Cardiac muscle cell (in vitro differentiated cells and primary cell): Measurements from ENCODE around the gene CYP2C18. TPM values are rescaled to one million over a fixed set of nuclear protein-coding genes. Genes with fewer than 3 reads are reported as not detected.
"Not testable (repeated sequence)": the region's sequence is repeated elsewhere in the genome, so short reads cannot be mapped to it uniquely, and the experiment has no call there.

Experiments
- DNase-seq, 2 donors: peaks; one replicate each; pipeline versions ENCODE4 v3.0.0 to v3.0.0-alpha.2; 2010 to 2017; ENCODE audit warnings: low read depth in 1 of 2, low spot score in 1 of 2
- H3K27ac ChIP-seq: fragments of 200-600 bp; sonication (generic); 2 replicates; pipeline ENCODE4 v1.5.1; 2016
- H3K27me3 ChIP-seq: fragments of 200-600 bp; sonication (generic); 2 replicates; pipeline ENCODE4 v1.6.0; 2016; ENCODE audit warnings: control low read depth
- H3K36me3 ChIP-seq: fragments of 200-600 bp; sonication (generic); 2 replicates; pipeline ENCODE4 v1.5.1; 2016; ENCODE audit warnings: control low read depth
- H3K4me1 ChIP-seq: fragments of 200-600 bp; sonication (generic); 2 replicates; pipeline ENCODE4 v1.8.1; 2017; ENCODE audit warnings: low read depth, mild to moderate bottlenecking, mixed run types
- H3K4me3 ChIP-seq: fragments of 200-600 bp; sonication (generic); 2 replicates; pipeline ENCODE4 v1.5.1; 2016; ENCODE audit warnings: mild to moderate bottlenecking
- H3K9me3 ChIP-seq: fragments of 200-600 bp; sonication (generic); 2 replicates; pipeline ENCODE4 v1.5.1; 2017; ENCODE audit warnings: low read depth, mild to moderate bottlenecking, control low read depth
- polyA plus RNA-seq: library from polyadenylated mRNA; unstranded; fragments of >200 nt; fragmentation: Nextera tagmentation; extraction: Ambion mirVana; gene quantifications from 2 replicates; pipeline ENCODE4 v1.2.1, GENCODE V29; 2016
- total RNA-seq: library from RNA; depleted of rRNA; stranded (reverse); fragments of >200 nt; gene quantifications from 2 replicates; pipeline ENCODE4 v1.2.3, GENCODE V29; 2016
- TF ChIP-seq, protein P1 (sequence below): IDR thresholded peaks from 2 replicates; pipeline ENCODE4 v1.5.1; 2012; ENCODE audit warnings: low read depth, mild to moderate bottlenecking, low read length

CYP2C18 gene
- total and polyA plus RNA-seq, 2 experiments from 2014 or later = not detected

GRCh38 chr10:94677691-94678090 is 5.8 kb upstream of the CYP2C18 start:
- H3K27ac ChIP-seq = no peak overlapping the region
- H3K27me3 ChIP-seq = no peaks in the 10 kb centered on the region
- no peak overlapping the region for H3K4me3 ChIP-seq
- TF ChIP-seq, protein P1, sequence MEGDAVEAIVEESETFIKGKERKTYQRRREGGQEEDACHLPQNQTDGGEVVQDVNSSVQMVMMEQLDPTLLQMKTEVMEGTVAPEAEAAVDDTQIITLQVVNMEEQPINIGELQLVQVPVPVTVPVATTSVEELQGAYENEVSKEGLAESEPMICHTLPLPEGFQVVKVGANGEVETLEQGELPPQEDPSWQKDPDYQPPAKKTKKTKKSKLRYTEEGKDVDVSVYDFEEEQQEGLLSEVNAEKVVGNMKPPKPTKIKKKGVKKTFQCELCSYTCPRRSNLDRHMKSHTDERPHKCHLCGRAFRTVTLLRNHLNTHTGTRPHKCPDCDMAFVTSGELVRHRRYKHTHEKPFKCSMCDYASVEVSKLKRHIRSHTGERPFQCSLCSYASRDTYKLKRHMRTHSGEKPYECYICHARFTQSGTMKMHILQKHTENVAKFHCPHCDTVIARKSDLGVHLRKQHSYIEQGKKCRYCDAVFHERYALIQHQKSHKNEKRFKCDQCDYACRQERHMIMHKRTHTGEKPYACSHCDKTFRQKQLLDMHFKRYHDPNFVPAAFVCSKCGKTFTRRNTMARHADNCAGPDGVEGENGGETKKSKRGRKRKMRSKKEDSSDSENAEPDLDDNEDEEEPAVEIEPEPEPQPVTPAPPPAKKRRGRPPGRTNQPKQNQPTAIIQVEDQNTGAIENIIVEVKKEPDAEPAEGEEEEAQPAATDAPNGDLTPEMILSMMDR = no peak
- peak in 1 of 2 donors; percentile 10 for DNase-seq
- no peaks in the 10 kb centered on the region for H3K4me1 ChIP-seq
- no peaks in the 10 kb centered on the region for H3K36me3 ChIP-seq
- H3K9me3 ChIP-seq = no peaks in the 10 kb centered on the region

GRCh38 chr10:94678475-94678874 is 5.1 kb upstream of the CYP2C18 start:
- Histone ChIP-seq H3K27me3 (no peaks in the 10 kb centered on the region), H3K4me1 (no peaks in the 10 kb centered on the region), H3K4me3 (no peak overlapping the region), H3K27ac (no peak overlapping the region), H3K36me3 (no peaks in the 10 kb centered on the region), H3K9me3 (no peaks in the 10 kb centered on the region)
- TF ChIP-seq, protein P1 = no peak
- DNase-seq = no peak

DNA sequence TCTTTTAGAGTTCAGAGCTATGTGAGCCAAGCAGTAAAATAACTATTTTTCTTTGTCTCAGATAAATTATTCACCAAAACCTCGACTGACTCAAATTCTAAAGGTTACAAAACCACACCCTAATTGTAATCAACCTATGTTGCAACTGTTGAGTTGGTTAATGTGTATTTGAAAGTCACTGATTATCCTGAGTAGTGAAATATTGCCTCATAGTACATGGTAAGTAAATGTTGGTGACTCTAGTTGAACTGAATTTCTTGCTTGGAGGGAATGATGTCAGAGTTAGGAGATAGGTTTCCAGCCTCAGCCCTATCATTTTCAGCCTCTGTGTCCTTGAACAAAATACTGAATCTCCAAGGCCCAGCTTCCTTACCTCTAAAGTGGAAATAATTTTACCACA is 3.0 kb upstream of the CYP2C18 start:
- TF ChIP-seq, protein P1 = no peak
- H3K4me3 ChIP-seq = no peak overlapping the region
- H3K9me3 ChIP-seq = no peaks in the 10 kb centered on the region

DNA sequence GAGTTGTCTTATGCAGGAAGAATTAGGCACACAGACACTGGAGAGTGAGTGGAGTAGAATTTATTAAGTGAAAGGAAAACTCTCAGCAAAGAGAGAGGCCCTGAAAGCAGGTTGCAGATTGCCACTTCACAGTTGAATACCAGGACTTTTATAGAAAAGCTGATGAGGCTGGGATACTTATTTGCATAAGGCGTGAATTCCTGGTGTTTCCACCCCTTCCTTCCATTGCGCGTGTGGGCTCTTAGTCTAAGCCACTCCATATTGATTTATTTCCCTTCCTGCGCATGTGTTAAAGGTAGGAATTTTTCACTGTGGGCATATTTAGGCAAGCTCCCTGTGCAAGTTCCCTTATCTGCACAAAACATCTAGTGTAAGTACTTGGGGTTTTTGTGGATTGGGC is 893 bp upstream of the CYP2C18 start:
- not testable (repeated sequence) for H3K4me1 ChIP-seq, H3K9me3 ChIP-seq, DNase-seq, H3K36me3 ChIP-seq, H3K4me3 ChIP-seq, H3K27me3 ChIP-seq
- peak overlapping the region; percentile 19 for H3K27ac ChIP-seq

More for the DNA sequence above, 3.0 kb upstream of the CYP2C18 start:
- no peak for DNase-seq
- no peaks in the 10 kb centered on the region for H3K4me1 ChIP-seq
- no peaks in the 10 kb centered on the region for H3K36me3 ChIP-seq
- H3K27ac ChIP-seq = no peak overlapping the region
- H3K27me3 ChIP-seq = no peaks in the 10 kb centered on the region

DNA sequence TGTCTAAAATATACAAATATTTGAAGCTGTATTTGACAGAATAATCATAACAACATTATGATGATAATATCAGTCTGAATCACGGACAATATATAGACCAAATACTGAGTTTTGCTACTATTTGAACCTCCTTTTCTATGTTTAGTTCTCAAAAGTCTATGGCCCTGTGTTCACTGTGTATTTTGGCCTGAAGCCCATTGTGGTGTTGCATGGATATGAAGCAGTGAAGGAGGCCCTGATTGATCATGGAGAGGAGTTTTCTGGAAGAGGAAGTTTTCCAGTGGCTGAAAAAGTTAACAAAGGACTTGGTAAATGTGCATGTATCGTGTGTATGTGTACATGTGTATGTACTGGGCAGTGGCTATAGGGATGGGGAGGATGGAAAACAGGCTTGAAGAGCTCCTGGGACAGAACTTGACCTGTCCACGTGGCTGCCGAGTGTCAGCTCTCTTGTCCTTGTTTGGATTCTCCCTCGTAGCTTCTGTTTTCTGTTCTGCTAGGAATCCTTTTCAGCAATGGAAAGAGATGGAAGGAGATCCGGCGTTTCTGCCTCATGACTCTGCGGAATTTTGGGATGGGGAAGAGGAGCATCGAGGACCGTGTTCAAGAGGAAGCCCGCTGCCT is 4.2 kb downstream of the CYP2C18 start:
- no peak overlapping the region for H3K27ac ChIP-seq
- DNase-seq = no peak
- H3K36me3 ChIP-seq = no peaks in the 10 kb centered on the region
- H3K9me3 ChIP-seq = no peaks in the 10 kb centered on the region
- TF ChIP-seq, protein P1 = no peak
- no peaks in the 10 kb centered on the region for H3K4me1 ChIP-seq
- H3K4me3 ChIP-seq = no peak overlapping the region
- no peaks in the 10 kb centered on the region for H3K27me3 ChIP-seq

DNA sequence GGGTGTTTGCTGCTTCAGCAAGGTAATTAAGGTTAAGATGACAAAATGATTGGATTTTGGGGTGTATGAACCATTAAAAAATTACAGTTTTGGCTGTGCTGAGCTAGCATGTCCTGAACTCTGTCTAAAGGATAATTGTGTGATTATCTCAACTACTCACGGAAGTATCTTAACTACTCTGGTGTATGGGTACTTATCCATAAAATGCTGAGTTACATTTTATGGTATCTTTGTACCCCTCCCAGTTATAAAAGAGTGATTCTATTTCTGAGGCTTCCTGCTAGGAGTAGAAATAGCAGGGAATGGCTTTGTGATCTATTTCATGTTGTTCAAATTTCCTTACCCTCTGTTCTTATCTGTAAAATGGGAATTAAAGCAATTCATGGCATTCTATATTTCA is 22.6 kb downstream of the CYP2C18 start:
- H3K4me1 ChIP-seq = no peaks in the 10 kb centered on the region
- no peak for DNase-seq

More for the DNA sequence above, 22.6 kb downstream of the CYP2C18 start:
- Histone ChIP-seq H3K27ac (no peak overlapping the region), H3K36me3 (no peaks in the 10 kb centered on the region), H3K27me3 (no peaks in the 10 kb centered on the region), H3K4me3 (no peak overlapping the region), H3K9me3 (no peaks in the 10 kb centered on the region)
- TF ChIP-seq, protein P1 = no peak
